ENCODE measurements around the gene APOL2. TPM values are rescaled to one million over a fixed set of nuclear protein-coding genes. Genes with fewer than 3 reads are reported as not detected.

APOL2 gene
- total and polyA plus RNA-seq, 10 of the 15 experiments (the other 5 are each of a cell fraction or from before 2014, with no cell fraction given) = 4.4 to 39.9 (median 25.0) TPM

GRCh38 chr22:36234213-36234612 is 5.1 kb downstream of the APOL2 start (continued):
- TF ChIP-seq E4F1 (IDR thresholded peaks at IDR 0.05; ENCODE audit: borderline replicate concordance, partially characterized antibody) = no peak
- no peak for TF ChIP-seq STAT3 (IDR thresholded peaks at IDR 0.05; ENCODE audit: low read depth, low read length)
- TF ChIP-seq MTA3 (IDR thresholded peaks at IDR 0.05; ENCODE audit: borderline replicate concordance, low read length) = no peak
- no peak for TF ChIP-seq SPI1 (IDR thresholded peaks at IDR 0.05; ENCODE audit: borderline replicate concordance, insufficient read depth, low read depth, low read length)
- TF ChIP-seq CEBPB (IDR thresholded peaks at IDR 0.05; ENCODE audit: borderline replicate concordance in 1 of 2, low read depth in 2 of 2, low read length in 2 of 2) = no peak
- TF ChIP-seq POLR2AphosphoS2 (IDR thresholded peaks at IDR 0.05; ENCODE audit: low read depth, low read length) = no peak
- TF ChIP-seq POLR2A (IDR thresholded peaks at IDR 0.05; ENCODE audit: low read depth, low read length) = no peak
- TF ChIP-seq BMI1 (IDR thresholded peaks at IDR 0.05; ENCODE audit: borderline replicate concordance) = no peak
- no peak for TF ChIP-seq PRDM15 (CRISPR knock-in tag; IDR thresholded peaks at IDR 0.05)
